ENCODE results near the gene LHPP.

Gene LHPP

DNA sequence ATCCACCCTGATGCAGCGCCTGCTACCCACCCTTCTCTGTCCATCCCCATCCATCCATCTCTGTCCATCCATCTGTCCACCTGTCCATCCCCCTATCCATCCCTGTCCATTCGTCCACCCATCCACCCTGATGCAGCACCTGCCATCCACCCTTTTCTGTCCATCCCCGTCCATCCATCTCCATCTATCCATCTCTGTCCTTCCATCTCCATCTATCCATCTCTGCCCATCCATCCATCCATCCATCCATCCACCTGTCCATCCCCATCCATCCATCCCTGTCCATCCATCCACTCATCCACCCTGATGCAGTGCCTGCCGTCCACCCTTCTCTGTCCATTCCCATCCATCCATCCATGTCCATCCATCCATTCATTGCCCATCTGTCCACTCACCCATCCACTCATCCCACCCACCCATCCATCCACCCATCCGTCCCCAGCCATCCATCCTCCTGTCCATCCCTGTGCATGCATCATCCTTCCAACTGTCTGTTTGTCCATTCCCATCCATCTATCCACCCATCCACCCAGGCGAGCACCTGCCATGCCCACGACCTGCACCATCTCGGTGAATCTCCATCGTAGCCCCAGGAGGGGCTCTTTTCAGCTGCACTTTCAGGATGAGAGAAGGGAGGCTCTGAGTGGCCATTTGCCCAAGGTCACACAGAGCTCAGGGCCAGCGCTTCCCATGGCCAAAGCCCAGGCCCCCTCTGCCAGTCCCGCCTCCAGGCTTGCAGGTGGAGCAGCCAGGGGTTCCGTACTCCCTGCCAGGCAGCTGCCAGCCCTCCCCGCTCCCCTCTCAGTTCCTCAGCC is 137.4 kb downstream of the LHPP start:
- ChIA-PET POLR2A (no interaction called here), CTCF (no interaction called here)
- TF ChIP-seq, protein P1, sequence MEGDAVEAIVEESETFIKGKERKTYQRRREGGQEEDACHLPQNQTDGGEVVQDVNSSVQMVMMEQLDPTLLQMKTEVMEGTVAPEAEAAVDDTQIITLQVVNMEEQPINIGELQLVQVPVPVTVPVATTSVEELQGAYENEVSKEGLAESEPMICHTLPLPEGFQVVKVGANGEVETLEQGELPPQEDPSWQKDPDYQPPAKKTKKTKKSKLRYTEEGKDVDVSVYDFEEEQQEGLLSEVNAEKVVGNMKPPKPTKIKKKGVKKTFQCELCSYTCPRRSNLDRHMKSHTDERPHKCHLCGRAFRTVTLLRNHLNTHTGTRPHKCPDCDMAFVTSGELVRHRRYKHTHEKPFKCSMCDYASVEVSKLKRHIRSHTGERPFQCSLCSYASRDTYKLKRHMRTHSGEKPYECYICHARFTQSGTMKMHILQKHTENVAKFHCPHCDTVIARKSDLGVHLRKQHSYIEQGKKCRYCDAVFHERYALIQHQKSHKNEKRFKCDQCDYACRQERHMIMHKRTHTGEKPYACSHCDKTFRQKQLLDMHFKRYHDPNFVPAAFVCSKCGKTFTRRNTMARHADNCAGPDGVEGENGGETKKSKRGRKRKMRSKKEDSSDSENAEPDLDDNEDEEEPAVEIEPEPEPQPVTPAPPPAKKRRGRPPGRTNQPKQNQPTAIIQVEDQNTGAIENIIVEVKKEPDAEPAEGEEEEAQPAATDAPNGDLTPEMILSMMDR (IDR thresholded peaks at IDR 0.05; ENCODE audit: insufficient read depth, low read length, missing control alignments): no peak
- H3K4me3 ChIP-seq (ENCODE audit: low read depth, low read length): no peak overlapping the region
- no peak for DNase-seq (ENCODE audit: low read depth, low spot score)

DNA sequence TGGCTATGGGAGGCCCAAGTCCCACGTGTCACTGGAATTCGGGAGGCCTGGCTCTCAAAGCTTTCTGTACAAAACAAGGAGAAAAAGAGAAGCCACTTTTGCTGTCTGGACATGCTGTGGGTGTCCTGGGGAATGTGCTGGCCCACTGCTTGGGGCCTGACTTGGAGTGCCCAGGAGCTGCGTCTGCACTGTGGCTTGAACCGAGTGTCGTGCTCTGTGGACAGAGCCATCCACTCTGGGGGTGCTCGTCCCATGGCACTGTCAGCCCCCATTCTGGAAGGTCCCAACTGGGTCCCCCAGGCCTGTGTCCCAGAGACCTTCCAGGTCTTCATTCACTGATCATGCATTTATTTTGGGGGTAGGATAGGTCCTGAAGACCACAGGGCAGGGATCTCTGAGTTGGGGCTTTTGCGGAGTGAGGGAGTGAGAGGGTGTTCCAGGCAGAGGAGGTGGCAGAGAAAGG is 138.0 kb downstream of the LHPP start:
- H3K4me3 ChIP-seq (ENCODE audit: low read depth, low read length): no peak overlapping the region
- DNase-seq (ENCODE audit: low read depth, low spot score): no peak
- ChIA-PET CTCF (no interaction called here), POLR2A (no interaction called here)
- TF ChIP-seq, protein P1 (IDR thresholded peaks at IDR 0.05; ENCODE audit: insufficient read depth, low read length, missing control alignments): no peak

DNA sequence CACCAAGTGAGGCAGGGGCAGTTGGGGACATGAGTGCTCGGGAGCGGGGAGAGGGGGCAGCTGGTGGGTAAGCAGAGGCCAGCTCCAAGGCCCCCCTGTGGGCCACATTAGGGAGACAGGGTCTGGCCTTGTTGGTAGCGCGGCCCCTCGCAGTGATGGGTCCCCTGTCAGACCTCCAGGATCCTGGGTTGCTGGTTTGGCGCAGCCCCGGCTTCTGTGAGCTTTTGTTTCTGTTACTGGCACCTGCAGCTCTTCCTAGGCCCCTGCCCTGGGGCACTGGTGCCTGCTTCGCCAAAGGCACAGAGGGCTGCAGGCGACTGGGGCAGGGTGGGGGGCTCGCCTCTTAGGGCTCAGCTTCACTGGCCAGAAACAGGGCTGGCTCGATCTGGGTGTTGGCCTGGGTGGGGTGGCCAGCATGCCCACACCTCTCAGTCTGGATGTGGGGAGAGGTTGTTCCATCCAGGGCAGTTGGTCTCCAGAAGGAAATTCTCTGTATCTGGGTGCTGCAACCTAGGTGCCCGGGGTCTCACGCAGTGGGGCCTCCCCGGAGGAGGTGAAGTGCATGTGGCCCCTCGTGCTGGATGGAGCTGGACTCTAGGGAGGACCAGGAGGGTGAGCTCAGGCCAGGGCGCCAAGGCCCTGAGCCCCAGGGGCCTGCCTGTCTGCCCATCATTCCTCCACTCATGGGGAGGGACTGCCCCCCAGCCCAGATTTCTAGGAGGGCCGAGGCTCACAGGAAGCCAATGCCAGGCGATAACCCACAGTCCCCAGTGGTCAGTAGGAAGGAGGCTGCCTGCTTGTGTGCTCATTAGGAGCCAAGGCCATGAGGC is 138.6 kb downstream of the LHPP start:
- ChIA-PET POLR2A (no interaction called here), CTCF (no interaction called here)

DNA sequence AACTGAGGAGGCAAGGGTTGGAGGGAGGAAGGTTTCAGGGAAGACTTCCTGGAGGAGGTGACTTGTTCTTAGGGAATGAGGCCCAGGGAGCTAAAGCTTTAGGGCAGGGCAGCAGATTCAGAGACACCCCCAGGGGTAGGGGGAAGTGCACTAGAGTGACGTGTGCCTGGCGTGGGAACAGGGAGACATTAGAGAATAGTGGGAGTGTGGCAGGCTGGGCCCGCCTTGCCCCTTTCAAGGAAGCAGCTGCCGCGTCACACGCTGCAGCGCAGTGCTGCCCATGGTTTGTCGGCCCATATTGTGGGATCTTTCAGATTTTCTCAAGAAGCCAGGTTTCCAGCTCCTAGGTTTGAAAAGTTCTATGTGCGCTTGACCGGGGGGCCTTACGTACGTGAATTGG is 139.4 kb downstream of the LHPP start:
- ChIA-PET CTCF (no interaction called here), POLR2A (no interaction called here)
- H3K4me3 ChIP-seq (ENCODE audit: low read depth, low read length): no peak overlapping the region
- no peak for DNase-seq (ENCODE audit: low read depth, low spot score)
- TF ChIP-seq, protein P1 (IDR thresholded peaks at IDR 0.05; ENCODE audit: insufficient read depth, low read length, missing control alignments): no peak

More for the DNA sequence above, 138.6 kb downstream of the LHPP start:
- no peak for DNase-seq (ENCODE audit: low read depth, low spot score)
- TF ChIP-seq, protein P1 (IDR thresholded peaks at IDR 0.05; ENCODE audit: insufficient read depth, low read length, missing control alignments): no peak
- no peak overlapping the region for H3K4me3 ChIP-seq (ENCODE audit: low read depth, low read length)

DNA sequence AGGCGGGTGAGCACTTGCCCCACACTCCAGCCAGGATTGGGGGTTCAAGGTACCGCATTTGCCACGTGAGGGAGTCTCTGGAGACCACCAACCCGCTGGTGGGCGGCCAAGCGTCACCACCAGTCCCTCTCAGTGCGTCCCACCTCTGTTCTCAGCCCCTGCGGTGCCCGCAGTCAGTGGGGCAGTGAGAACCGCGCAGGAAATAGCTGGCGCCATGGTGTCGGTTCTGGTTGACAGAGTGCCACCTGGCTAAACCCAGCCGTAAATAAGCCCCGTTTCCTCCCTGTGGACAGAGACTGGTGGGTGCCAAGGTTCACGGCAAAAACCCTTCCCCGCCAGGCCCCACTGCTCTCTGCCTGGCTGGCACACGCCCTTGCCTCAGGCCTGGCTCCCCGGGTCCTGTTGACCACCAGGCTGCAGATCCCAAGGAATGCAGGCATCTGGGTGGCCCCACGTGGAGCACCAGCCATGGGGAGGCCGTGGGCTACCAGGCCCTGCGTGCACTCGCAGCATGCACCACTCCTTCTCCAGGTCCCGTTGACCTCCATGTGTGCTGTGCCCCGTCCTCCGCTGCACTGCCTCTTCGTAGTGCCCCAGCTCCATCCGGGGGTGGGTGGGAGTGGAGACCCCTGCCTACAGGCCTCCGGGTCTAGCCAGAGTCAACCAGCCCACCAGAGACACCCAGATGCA is 140.0 kb downstream of the LHPP start:
- ChIA-PET POLR2A (no interaction called here), CTCF (no interaction called here)
- TF ChIP-seq, protein P1 (IDR thresholded peaks at IDR 0.05; ENCODE audit: insufficient read depth, low read length, missing control alignments): no peak
- H3K4me3 ChIP-seq (ENCODE audit: low read depth, low read length): no peak overlapping the region
- DNase-seq (ENCODE audit: low read depth, low spot score): no peak

DNA sequence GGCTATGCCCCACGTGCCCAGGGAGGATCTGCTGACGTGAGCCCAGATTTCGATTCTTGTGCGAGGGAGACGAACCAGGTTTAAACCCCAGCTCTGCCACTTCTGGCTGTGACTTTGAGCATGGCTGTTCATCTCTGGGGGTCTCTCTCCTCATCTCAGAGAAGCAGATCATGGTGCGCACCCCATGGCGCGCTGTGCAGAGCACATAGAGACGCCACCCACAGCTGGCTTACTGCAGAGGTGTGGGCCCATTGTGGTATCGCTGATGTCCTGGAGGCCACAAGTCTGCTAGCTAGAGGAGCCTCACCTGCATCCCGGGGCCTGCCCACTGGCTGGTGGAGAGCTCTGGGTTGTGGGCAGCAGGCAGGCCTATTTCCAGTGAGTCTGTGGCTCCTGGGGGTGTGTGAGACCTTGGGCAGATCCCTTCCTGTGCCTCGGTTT is 140.5 kb downstream of the LHPP start:
- ChIA-PET POLR2A (no interaction called here), CTCF (no interaction called here)
- DNase-seq (ENCODE audit: low read depth, low spot score): no peak
- no peak overlapping the region for H3K4me3 ChIP-seq (ENCODE audit: low read depth, low read length)
- TF ChIP-seq, protein P1 (IDR thresholded peaks at IDR 0.05; ENCODE audit: insufficient read depth, low read length, missing control alignments): no peak
